GM19467 (cell line): ENCODE measurements around the gene STAMBPL1.
A peak's percentile ranks its signal among the peaks of the same experiment; 100 is the strongest.
"Not testable (repeated sequence)": the region's sequence is repeated elsewhere in the genome, so short reads cannot be mapped to it uniquely, and the experiment has no call there.

Experiments
- ATAC-seq: cut with Tn5 transposase; IDR thresholded peaks from one replicate; pipeline ENCODE4 v1.9.1; 2021; ENCODE audit warnings: mild to moderate bottlenecking, moderate library complexity; ENCODE audit not compliant: unreplicated experiment

Gene STAMBPL1

GRCh38 chr10:88854684-88855083 is 25.4 kb upstream of the STAMBPL1 start:
- no peak for ATAC-seq

GRCh38 chr10:88857831-88858230 is 22.2 kb upstream of the STAMBPL1 start:
- ATAC-seq = no peak

- no peak for ATAC-seq
Measured at GRCh38 chr10:88858491-88858890, 21.6 kb upstream of the STAMBPL1 start.

DNA sequence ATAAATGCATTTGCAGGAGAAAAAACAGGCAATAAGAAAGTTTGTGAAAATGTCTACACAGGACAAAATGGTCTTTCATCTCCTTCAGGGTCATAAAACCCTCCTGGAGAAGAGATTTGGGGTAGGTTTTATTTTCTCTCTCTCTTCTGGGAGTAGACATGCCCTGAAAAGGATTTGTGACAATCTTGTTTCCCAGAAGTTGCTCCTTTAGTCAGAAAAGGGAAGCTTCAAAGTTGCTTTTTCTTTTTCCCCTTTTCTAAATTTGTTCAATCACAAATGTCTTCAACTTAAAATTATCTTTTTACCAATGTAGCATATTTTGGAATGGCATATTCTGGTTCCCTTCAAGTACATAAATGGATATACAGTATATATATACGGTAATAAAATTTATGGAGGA is 19.0 kb upstream of the STAMBPL1 start:
- ATAC-seq = no peak

GRCh38 chr10:88865281-88865876 is 14.7 kb upstream of the STAMBPL1 start:
- no peak for ATAC-seq

DNA sequence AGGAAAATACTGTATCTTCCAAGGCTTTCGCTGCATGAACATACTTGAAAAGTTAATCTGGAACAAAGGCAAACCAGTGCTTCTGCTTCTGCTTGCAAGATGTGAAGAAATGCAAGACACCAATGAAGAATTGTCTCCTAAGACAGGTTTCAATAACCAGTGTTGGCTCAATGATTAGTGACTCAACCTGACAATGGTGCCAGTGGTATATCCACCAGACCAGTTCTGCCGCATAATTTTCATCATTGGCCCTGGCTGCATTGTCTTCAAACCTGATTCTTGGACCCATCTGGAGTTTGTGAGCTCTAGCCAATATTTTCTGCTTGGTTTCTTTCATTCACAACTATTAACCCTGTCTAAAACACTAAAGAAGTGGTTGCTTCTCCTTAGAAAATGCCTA is 13.6 kb upstream of the STAMBPL1 start:
- ATAC-seq = no peak

- ATAC-seq = no peak
Measured at GRCh38 chr10:88870089-88870488, 10.0 kb upstream of the STAMBPL1 start.

- ATAC-seq = no peak
Measured at GRCh38 chr10:88873757-88874156, 6.3 kb upstream of the STAMBPL1 start.

- ATAC-seq = no peak
Measured at GRCh38 chr10:88874281-88874680, 5.8 kb upstream of the STAMBPL1 start.

DNA sequence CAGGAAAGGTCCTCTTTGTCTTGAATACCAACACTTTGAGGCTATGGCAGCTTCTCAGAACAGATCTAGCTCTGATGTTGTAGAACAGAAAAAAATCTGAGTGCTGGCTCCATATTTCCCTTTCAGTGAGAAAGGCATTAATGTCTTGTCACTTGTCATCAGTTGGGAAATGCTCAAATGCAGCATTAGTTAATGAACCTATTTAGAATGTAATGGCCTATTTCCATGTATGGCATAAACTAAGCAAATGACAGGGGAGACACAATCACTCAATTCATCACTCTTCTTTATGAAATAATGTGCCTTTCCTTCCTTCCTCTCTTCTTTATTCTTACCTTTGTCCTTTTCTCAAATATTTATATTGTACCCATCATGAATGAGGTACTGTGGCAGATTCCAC is 5.0 kb upstream of the STAMBPL1 start:
- no peak for ATAC-seq

GRCh38 chr10:88877298-88877697 is 2.7 kb upstream of the STAMBPL1 start:
- ATAC-seq = no peak

GRCh38 chr10:88880282-88881076 is 434 bp downstream of the STAMBPL1 start:
- peak; percentile 70 for ATAC-seq

- no peak for ATAC-seq
Measured at GRCh38 chr10:88881320-88881719, 1.3 kb downstream of the STAMBPL1 start.

DNA sequence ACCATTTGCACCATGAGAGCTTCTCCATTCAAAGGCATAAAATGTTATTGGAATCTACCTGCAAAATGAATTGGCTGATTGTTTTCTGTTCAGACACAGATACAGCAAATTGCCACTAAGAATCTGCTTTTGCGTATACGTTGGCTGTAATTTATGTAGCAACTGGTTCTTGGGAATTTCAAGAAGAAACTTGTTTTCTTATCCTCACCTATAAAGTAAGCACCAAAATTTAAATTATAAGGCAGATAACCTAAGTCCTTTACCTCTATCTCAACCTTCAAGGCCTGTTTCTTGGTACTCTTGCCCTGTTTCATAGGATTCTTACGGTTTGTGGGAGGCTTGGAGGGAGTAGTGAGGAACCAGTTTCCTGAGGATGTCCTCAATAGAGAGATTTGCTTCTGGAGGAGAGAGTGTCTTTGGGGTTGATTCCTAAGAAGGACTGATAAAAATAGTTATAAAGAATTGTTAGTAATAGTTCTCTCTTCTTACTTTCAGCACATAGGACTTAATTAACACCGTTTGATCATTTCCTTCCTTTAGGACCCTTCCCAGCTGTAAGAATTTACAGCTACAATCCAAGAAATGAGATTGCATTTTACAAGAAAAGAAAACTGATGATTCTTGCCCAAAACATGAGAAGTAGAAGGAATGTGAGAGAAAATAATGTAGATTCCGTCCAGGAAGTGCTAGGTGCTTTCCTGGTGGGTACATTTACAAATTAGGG is 2.0 kb downstream of the STAMBPL1 start:
- no peak for ATAC-seq

DNA sequence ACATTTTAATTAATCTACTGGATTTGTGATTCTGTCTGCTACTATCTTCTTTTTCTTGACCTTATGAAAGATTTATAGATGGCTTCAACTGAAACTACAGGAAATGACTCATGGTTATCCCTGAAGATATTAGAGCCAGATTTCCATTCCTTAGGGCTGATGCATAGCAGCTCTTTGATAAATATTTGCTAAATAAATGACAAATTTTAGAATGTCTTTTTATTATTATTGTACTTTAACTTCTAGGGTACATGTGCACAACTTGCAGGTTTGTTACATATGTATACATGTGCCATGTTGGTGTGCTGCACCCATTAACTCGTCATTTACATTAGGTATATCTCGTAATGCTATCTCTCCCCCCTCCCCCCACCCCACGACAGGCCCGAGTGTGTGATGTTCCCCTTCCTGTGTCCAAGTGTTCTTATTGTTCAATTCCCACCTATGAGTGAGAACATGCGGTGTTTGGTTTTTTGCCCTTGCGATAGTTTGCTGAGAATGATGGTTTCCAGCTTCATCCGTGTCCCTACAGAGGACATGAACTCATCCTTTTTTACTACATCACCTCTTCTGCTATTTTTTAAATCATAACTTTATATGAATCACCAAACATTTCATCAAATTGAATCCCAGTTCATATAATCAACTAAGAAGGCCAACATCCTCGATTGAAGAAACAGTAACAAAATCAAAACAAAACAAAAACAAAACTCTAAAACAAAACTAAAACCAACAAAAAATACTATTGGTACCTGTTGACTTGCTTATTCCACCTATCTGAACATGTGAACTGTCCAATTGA is 2.8 kb downstream of the STAMBPL1 start:
- ATAC-seq = not testable (repeated sequence)

DNA sequence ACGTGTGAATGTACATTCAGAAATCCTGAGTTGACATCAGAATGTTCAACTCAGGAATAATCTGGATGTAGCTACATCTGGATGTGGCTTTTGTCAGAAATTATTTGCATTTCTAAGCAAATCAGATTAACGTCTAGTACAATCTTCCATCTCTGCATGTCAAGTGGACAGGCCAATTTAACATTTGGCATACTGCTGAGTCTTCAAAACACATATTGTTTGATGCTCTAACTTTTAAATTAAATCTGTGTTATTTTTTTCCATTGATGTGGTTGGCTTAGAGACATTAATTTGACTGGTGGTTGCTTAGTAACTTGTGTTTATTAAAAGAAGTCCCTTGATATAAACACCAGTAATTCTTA is 3.4 kb downstream of the STAMBPL1 start:
- ATAC-seq = no peak

GRCh38 chr10:88886557-88886956 is 6.5 kb downstream of the STAMBPL1 start:
- peak; percentile 46 for ATAC-seq

DNA sequence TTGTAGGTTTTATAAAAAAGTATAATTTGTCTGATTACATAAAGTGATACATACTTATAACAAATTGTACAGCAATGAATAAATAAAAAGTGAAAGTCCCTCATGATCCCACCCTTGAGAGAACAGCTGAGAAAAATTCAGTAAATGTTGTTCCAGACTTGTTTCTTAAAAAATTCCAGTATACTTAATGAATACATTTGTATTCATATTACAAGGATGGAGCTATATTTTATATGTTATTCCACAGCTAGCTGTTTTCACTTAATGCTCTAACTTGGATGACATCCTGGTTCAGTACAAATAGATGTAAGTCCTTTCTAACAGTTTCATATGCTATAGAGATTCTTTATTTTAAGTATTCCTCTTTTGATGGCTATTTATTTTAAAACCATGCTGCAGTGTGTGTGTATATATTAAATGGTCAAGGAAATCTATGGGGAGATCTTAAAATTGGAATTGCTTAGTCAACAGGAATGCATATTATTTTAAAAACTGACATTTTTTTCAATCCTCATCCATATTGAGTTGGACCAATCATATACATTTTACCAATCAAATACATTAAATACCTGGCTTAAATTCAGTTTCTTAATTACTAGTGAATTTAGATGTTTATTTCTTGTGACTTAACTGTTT is 8.9 kb downstream of the STAMBPL1 start:
- no peak for ATAC-seq

GRCh38 chr10:88889559-88890337 is 9.7 kb downstream of the STAMBPL1 start:
- no peak for ATAC-seq
